ENCODE measurements around the gene CACNA2D3. TPM values are rescaled to one million over a fixed set of nuclear protein-coding genes. Genes with fewer than 3 reads are reported as not detected.

The CACNA2D3 gene
- total RNA-seq, 1 donor from 2014 or later = 10.0 TPM

- Mint-ChIP-seq H3K4me3 (ENCODE audit: unreplicated experiment) (peak overlapping the region; percentile 53), H3K4me1 (ENCODE audit: low read depth, unreplicated experiment) (peaks cover 26% of the 10 kb centered on the region), H3K36me3 (ENCODE audit: unreplicated experiment) (no peaks in the 10 kb centered on the region), H3K27ac (ENCODE audit: unreplicated experiment) (peak overlapping the region; percentile 72), H3K9me3 (ENCODE audit: unreplicated experiment) (peaks cover 3% of the 10 kb centered on the region), H3K27me3 (ENCODE audit: unreplicated experiment) (peaks cover 2% of the 10 kb centered on the region)
- TF ChIP-seq CTCF (IDR thresholded peaks at IDR 0.05; ENCODE audit: partially characterized antibody, unreplicated experiment) = no peak
- DNase-seq = no peak
Observed at GRCh38 chr3:54349691-54350090, 227.3 kb downstream of the CACNA2D3 start.

- H3K4me1 Mint-ChIP-seq (ENCODE audit: low read depth, unreplicated experiment) = peaks cover 19% of the 10 kb centered on the region
- H3K27ac Mint-ChIP-seq (ENCODE audit: unreplicated experiment) = no peak overlapping the region
- TF ChIP-seq CTCF (IDR thresholded peaks at IDR 0.05; ENCODE audit: partially characterized antibody, unreplicated experiment) = no peak
Observed at GRCh38 chr3:54353546-54353945, 231.2 kb downstream of the CACNA2D3 start.

DNA sequence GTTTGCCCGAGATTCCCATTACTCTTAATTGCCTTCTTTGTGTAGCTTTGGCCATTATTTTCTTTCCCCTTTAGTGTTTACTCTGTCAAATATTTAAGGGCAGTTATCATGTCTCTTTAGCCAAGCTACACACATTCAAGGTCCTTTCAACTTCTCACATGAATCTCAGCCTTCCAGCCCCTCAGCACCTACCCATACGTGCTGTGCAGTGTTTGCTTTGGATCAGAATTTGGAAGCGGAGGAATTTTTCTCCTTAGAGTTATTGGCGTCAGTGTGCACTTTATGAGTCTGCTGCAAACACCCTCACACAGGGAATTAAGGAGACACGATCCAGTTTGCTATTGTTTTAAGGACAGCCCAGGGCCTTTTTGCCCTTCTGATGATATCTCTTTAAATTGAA lies 231.6 kb downstream of the CACNA2D3 start:
- Mint-ChIP-seq H3K27me3 (ENCODE audit: unreplicated experiment) (peaks cover under 1% of the 10 kb centered on the region), H3K36me3 (ENCODE audit: unreplicated experiment) (no peaks in the 10 kb centered on the region), H3K27ac (ENCODE audit: unreplicated experiment) (no peak overlapping the region), H3K4me3 (ENCODE audit: unreplicated experiment) (no peak overlapping the region), H3K4me1 (ENCODE audit: low read depth, unreplicated experiment) (peaks cover 16% of the 10 kb centered on the region), H3K9me3 (ENCODE audit: unreplicated experiment) (peaks cover 3% of the 10 kb centered on the region)
- no peak for TF ChIP-seq CTCF (IDR thresholded peaks at IDR 0.05; ENCODE audit: partially characterized antibody, unreplicated experiment)
- DNase-seq = no peak

More at GRCh38 chr3:54353546-54353945, 231.2 kb downstream of the CACNA2D3 start:
- Mint-ChIP-seq H3K27me3 (ENCODE audit: unreplicated experiment) (peaks cover 2% of the 10 kb centered on the region), H3K9me3 (ENCODE audit: unreplicated experiment) (peaks cover 3% of the 10 kb centered on the region), H3K4me3 (ENCODE audit: unreplicated experiment) (no peak overlapping the region), H3K36me3 (ENCODE audit: unreplicated experiment) (no peaks in the 10 kb centered on the region)
- no peak for DNase-seq

DNA sequence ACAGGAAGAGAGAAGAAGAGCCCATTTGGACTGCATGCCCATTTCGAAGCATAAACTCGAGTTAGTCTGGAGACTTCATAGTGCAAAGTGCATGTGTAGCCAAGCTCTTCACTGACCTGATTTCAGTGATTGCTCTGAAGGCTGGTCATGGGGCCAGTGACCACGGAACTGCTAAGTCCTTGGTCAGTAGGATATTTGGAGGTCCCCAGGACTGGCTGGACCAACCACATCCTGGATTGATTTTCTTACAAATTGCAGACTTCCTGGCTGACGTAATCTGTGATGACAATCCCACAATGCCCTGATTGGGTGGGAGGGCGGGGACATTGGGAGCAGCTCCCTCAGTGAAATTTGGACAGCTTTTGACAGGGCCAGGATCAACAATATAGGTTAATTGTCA lies 233.4 kb downstream of the CACNA2D3 start:
- no peaks in the 10 kb centered on the region for H3K9me3 Mint-ChIP-seq (ENCODE audit: unreplicated experiment)
- H3K36me3 Mint-ChIP-seq (ENCODE audit: unreplicated experiment) = no peaks in the 10 kb centered on the region
- TF ChIP-seq CTCF (IDR thresholded peaks at IDR 0.05; ENCODE audit: partially characterized antibody, unreplicated experiment) = no peak
- no peak overlapping the region for H3K27ac Mint-ChIP-seq (ENCODE audit: unreplicated experiment)
- peaks cover 6% of the 10 kb centered on the region for H3K4me1 Mint-ChIP-seq (ENCODE audit: low read depth, unreplicated experiment)
- H3K4me3 Mint-ChIP-seq (ENCODE audit: unreplicated experiment) = no peak overlapping the region
- H3K27me3 Mint-ChIP-seq (ENCODE audit: unreplicated experiment) = no peaks in the 10 kb centered on the region
- DNase-seq = no peak

GRCh38 chr3:54356261-54357045 lies 234.1 kb downstream of the CACNA2D3 start:
- H3K27ac Mint-ChIP-seq (ENCODE audit: unreplicated experiment) = no peak overlapping the region
- no peaks in the 10 kb centered on the region for H3K36me3 Mint-ChIP-seq (ENCODE audit: unreplicated experiment)
- no peak for DNase-seq
- H3K27me3 Mint-ChIP-seq (ENCODE audit: unreplicated experiment) = no peaks in the 10 kb centered on the region
- TF ChIP-seq CTCF (IDR thresholded peaks at IDR 0.05; ENCODE audit: partially characterized antibody, unreplicated experiment) = no peak
- peaks cover 6% of the 10 kb centered on the region for H3K4me1 Mint-ChIP-seq (ENCODE audit: low read depth, unreplicated experiment)
- H3K9me3 Mint-ChIP-seq (ENCODE audit: unreplicated experiment) = no peaks in the 10 kb centered on the region
- H3K4me3 Mint-ChIP-seq (ENCODE audit: unreplicated experiment) = no peak overlapping the region
